ENCODE measurements around the gene ATP6V1G1. TPM values are rescaled to one million over a fixed set of nuclear protein-coding genes. Genes with fewer than 3 reads are reported as not detected.

The ATP6V1G1 gene
- polyA plus RNA-seq, 1 donor (not counting 4 experiments of a cell fraction or from before 2014, with no cell fraction given), result 214 TPM

DNA sequence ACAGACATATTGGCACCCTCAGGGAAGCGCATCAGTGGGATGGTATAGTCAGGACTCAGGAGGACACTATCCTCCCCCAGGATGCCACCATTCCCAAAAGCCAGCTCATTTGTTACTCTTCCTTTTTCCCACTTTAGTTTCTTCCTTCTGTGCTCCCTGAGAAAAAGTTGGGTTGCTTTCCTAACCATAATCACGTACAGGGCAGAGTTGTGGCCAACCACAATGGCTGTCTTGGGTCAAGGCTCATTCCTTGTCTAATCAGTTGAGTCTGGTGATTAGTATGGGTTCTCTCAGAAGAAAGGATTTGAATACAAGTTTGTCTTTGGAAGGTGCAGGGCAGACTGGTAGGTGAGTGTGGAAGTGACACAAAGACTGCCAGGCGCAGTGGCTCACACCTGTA, 26.6 kb upstream of the ATP6V1G1 start:
- H3K9ac ChIP-seq (ENCODE audit: control insufficient read depth, extremely low read depth, insufficient read depth, low read length), result no peak overlapping the region
- no peaks in the 10 kb centered on the region for H3K9me1 ChIP-seq (ENCODE audit: control insufficient read depth, extremely low read depth, insufficient read depth, low read length)
- no peaks in the 10 kb centered on the region for H4K20me1 ChIP-seq (ENCODE audit: control insufficient read depth, extremely low read depth, insufficient read depth, low read length)
- no peaks in the 10 kb centered on the region for H3K4me1 ChIP-seq (ENCODE audit: control insufficient read depth, extremely low read depth, insufficient read depth, low read length)
- FAIRE-seq (no peak), DNase-seq (ENCODE audit: low read depth, low spot score) (no peak)
- H3K4me3 ChIP-seq (ENCODE audit: control insufficient read depth in 2 of 3, extremely low read depth in 1 of 3, insufficient read depth in 2 of 3, low read depth in 1 of 3, low read length in 3 of 3), result no peak overlapping the region
- no peak overlapping the region for H3K27ac ChIP-seq (ENCODE audit: control insufficient read depth, insufficient read depth, low read length)
- H3K79me2 ChIP-seq (ENCODE audit: control insufficient read depth, insufficient read depth, low read length), result no peaks in the 10 kb centered on the region
- no peaks in the 10 kb centered on the region for H3K36me3 ChIP-seq (ENCODE audit: control insufficient read depth in 2 of 2, extremely low read depth in 1 of 2, insufficient read depth in 2 of 2, low read length in 2 of 2)
- TF ChIP-seq EZH2 (IDR thresholded peaks at IDR 0.05; ENCODE audit: low read length), result no peak
- TF ChIP-seq, protein P1, sequence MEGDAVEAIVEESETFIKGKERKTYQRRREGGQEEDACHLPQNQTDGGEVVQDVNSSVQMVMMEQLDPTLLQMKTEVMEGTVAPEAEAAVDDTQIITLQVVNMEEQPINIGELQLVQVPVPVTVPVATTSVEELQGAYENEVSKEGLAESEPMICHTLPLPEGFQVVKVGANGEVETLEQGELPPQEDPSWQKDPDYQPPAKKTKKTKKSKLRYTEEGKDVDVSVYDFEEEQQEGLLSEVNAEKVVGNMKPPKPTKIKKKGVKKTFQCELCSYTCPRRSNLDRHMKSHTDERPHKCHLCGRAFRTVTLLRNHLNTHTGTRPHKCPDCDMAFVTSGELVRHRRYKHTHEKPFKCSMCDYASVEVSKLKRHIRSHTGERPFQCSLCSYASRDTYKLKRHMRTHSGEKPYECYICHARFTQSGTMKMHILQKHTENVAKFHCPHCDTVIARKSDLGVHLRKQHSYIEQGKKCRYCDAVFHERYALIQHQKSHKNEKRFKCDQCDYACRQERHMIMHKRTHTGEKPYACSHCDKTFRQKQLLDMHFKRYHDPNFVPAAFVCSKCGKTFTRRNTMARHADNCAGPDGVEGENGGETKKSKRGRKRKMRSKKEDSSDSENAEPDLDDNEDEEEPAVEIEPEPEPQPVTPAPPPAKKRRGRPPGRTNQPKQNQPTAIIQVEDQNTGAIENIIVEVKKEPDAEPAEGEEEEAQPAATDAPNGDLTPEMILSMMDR (optimal IDR thresholded peaks at IDR 0.05 in 1 of 3, IDR thresholded peaks at IDR 0.05 in 1 of 3, conservative IDR thresholded peaks at IDR 0.05 in 1 of 3; ENCODE audit: extremely low read depth in 1 of 3, insufficient read depth in 2 of 3, low read length in 3 of 3), result no peak
- no peaks in the 10 kb centered on the region for H3K9me3 ChIP-seq (ENCODE audit: control insufficient read depth, low read depth, low read length)
- no peak overlapping the region for H2AFZ ChIP-seq (ENCODE audit: control insufficient read depth, low read length)
- no peak overlapping the region for H3K4me2 ChIP-seq (ENCODE audit: control insufficient read depth, extremely low read depth, insufficient read depth, low read depth, low read length)
- dilution Hi-C loops (cut with MboI; ENCODE audit: extremely low pct_ligation_motif_present, low sequenced_read_pairs), result no loop called here
- H3K27me3 ChIP-seq (ENCODE audit: control insufficient read depth, extremely low read depth, insufficient read depth, low read length), result no peaks in the 10 kb centered on the region

DNA sequence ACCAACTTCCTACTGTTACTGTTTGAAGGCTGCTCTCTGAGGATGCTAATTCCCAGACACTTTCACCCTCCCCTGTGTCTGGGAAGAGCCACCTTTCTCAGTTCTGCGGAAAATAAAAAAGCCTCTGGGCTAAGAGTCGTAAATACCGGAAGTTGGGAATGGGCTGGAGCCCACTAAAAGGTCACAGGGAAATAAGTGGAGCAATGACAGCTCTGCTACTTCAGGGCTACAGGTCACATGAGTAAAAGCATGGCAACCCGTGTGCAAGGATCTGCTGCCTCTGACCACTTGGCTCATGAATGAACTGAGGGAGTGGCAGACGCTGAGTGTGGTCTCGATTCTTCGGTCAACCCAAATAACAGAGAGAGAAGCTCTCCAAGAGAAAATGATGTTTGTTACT, 25.8 kb upstream of the ATP6V1G1 start:
- Histone ChIP-seq H3K4me1 (ENCODE audit: control insufficient read depth, extremely low read depth, insufficient read depth, low read length) (no peaks in the 10 kb centered on the region), H4K20me1 (ENCODE audit: control insufficient read depth, extremely low read depth, insufficient read depth, low read length) (no peaks in the 10 kb centered on the region), H3K4me2 (ENCODE audit: control insufficient read depth, extremely low read depth, insufficient read depth, low read depth, low read length) (no peak overlapping the region), H3K27ac (ENCODE audit: control insufficient read depth, insufficient read depth, low read length) (no peak overlapping the region), H3K9me1 (ENCODE audit: control insufficient read depth, extremely low read depth, insufficient read depth, low read length) (no peaks in the 10 kb centered on the region), H3K27me3 (ENCODE audit: control insufficient read depth, extremely low read depth, insufficient read depth, low read length) (no peaks in the 10 kb centered on the region), H2AFZ (ENCODE audit: control insufficient read depth, low read length) (no peak overlapping the region), H3K79me2 (ENCODE audit: control insufficient read depth, insufficient read depth, low read length) (no peaks in the 10 kb centered on the region), H3K9ac (ENCODE audit: control insufficient read depth, extremely low read depth, insufficient read depth, low read length) (no peak overlapping the region), H3K9me3 (ENCODE audit: control insufficient read depth, low read depth, low read length) (no peaks in the 10 kb centered on the region), H3K4me3 (ENCODE audit: control insufficient read depth in 2 of 3, extremely low read depth in 1 of 3, insufficient read depth in 2 of 3, low read depth in 1 of 3, low read length in 3 of 3) (no peak overlapping the region), H3K36me3 (ENCODE audit: control insufficient read depth in 2 of 2, extremely low read depth in 1 of 2, insufficient read depth in 2 of 2, low read length in 2 of 2) (no peaks in the 10 kb centered on the region)
- dilution Hi-C loops (cut with MboI; ENCODE audit: extremely low pct_ligation_motif_present, low sequenced_read_pairs), result no loop called here
- no peak for FAIRE-seq
- TF ChIP-seq, protein P1 (optimal IDR thresholded peaks at IDR 0.05 in 1 of 3, IDR thresholded peaks at IDR 0.05 in 1 of 3, conservative IDR thresholded peaks at IDR 0.05 in 1 of 3; ENCODE audit: extremely low read depth in 1 of 3, insufficient read depth in 2 of 3, low read length in 3 of 3), result no peak
- no peak for TF ChIP-seq EZH2 (IDR thresholded peaks at IDR 0.05; ENCODE audit: low read length)
- no peak for DNase-seq (ENCODE audit: low read depth, low spot score)
